Colonic mucosa (tissue), 4 donors: ENCODE measurements around the gene TAS2R19. TPM values are rescaled to one million over a fixed set of nuclear protein-coding genes. Genes with fewer than 3 reads are reported as not detected.
"Not testable (repeated sequence)": the region's sequence is repeated elsewhere in the genome, so short reads cannot be mapped to it uniquely, and the experiment has no call there.

Experiments
- DNase-seq: peaks from one replicate; pipeline ENCODE4 v3.0.0-alpha.2; 2020
- H3K27ac ChIP-seq: fragments of 200-600 bp; one replicate; pipeline ENCODE4 v1.8.0; 2021
- H3K27me3 ChIP-seq: fragments of 200-600 bp; one replicate; pipeline ENCODE4 v1.8.0; 2021
- H3K36me3 ChIP-seq: fragments of 200-600 bp; one replicate; pipeline ENCODE4 v1.8.0; 2021
- H3K4me1 ChIP-seq: fragments of 200-600 bp; one replicate; pipeline ENCODE4 v1.8.0; 2021; ENCODE audit warnings: mild to moderate bottlenecking
- H3K4me3 ChIP-seq: fragments of 200-600 bp; one replicate; pipeline ENCODE4 v1.8.0; 2021
- H3K9ac ChIP-seq, 2 donors: one replicate each; pipeline ENCODE4 v1.7.0; 2013; ENCODE audit warnings: control low read depth in 2 of 2, low read depth in 2 of 2, low read length in 2 of 2
- H3K9me3 ChIP-seq: fragments of 200-600 bp; one replicate; pipeline ENCODE4 v1.8.0; 2021
- intact Hi-C: fragments of 100-400 bp; cut with DNase I; formaldehyde crosslinking; loops from one replicate; pipeline ENCODE4 v1.14.1; 2022
- total RNA-seq, 2 donors: library from RNA; stranded (reverse); fragmentation: NEBNext Ultra II Directional in 1 of 2; extraction: Animal tissue kit (Norgen Biotek cat#: 25700) in 1 of 2; gene quantifications; one replicate each; pipeline ENCODE4 v1.2.1, GENCODE V29; 2021
- TF ChIP-seq, protein P1 (sequence below): fragments of 200-600 bp; IDR thresholded peaks from one replicate; pipeline ENCODE4 v1.8.0; 2022; ENCODE audit warnings: antibody characterized with exemption, mild to moderate bottlenecking
- donor health status: healthy.
- donor health status: DM: no; HTN: no; CAD: no.
- donor health status: DM: no; HTN: no; CAD: no.

The TAS2R19 gene
- total RNA-seq, 2 donors from 2014 or later, result 1.6 to 1.9 TPM

DNA sequence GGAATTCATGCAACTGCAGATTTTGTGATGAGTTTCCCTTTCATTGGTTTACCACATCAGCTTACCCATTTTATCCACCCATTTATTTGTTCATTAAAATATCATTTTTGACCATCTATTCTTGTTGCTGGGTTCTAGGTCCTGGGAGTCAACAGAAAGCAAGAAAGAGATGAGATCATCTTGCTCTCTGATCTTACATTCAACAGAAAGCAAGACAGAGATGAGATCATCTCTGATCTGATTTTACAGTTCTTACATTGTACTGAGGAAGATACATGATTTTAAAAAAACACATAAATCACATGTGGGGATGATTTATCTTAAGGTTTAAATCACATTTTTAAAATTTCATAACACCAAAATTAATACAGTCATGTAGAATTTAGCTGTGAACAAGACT, 37.4 kb upstream of the TAS2R19 start:
- Histone ChIP-seq H3K9ac (no peak overlapping the region), H3K27me3 (no peaks in the 10 kb centered on the region), H3K4me3 (no peak overlapping the region), H3K27ac (no peak overlapping the region), H3K36me3 (no peaks in the 10 kb centered on the region), H3K4me1 (no peaks in the 10 kb centered on the region), H3K9me3 (no peaks in the 10 kb centered on the region)
- no peak for DNase-seq
- TF ChIP-seq, protein P1, sequence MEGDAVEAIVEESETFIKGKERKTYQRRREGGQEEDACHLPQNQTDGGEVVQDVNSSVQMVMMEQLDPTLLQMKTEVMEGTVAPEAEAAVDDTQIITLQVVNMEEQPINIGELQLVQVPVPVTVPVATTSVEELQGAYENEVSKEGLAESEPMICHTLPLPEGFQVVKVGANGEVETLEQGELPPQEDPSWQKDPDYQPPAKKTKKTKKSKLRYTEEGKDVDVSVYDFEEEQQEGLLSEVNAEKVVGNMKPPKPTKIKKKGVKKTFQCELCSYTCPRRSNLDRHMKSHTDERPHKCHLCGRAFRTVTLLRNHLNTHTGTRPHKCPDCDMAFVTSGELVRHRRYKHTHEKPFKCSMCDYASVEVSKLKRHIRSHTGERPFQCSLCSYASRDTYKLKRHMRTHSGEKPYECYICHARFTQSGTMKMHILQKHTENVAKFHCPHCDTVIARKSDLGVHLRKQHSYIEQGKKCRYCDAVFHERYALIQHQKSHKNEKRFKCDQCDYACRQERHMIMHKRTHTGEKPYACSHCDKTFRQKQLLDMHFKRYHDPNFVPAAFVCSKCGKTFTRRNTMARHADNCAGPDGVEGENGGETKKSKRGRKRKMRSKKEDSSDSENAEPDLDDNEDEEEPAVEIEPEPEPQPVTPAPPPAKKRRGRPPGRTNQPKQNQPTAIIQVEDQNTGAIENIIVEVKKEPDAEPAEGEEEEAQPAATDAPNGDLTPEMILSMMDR, result no peak
- intact Hi-C loops, result no loop called here

- no peak for DNase-seq
- no peak overlapping the region for H3K4me3 ChIP-seq
- H3K27ac ChIP-seq, result no peak overlapping the region
- TF ChIP-seq, protein P1, result no peak
- intact Hi-C loops, result no loop called here
- no peaks in the 10 kb centered on the region for H3K4me1 ChIP-seq
- no peaks in the 10 kb centered on the region for H3K27me3 ChIP-seq
- H3K9ac ChIP-seq, result no peak overlapping the region
- H3K9me3 ChIP-seq, result no peaks in the 10 kb centered on the region
- H3K36me3 ChIP-seq, result no peaks in the 10 kb centered on the region
Observed at GRCh38 chr12:11059041-11059440, 36.6 kb upstream of the TAS2R19 start.

DNA sequence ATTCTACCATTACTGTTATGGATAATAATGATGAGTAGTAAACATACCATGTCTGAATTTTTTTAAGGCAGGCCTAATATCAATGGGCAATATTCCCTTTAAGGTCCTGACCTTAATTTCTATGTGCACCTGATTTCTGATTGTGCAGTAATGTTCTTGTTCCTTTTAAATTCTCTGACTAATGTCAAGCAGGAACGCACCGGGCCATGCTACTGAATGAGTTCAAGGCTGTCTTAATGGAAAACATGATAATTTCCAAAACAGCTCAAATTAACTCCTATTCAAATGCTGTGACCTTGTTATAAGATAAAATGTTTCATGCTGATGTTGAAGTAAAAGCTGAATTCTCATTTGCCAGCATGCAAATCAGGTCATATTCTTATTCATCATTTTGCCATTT, 32.9 kb upstream of the TAS2R19 start:
- DNase-seq, result no peak
- Histone ChIP-seq H3K4me3 (no peak overlapping the region), H3K27me3 (no peaks in the 10 kb centered on the region), H3K9ac (no peak overlapping the region), H3K36me3 (no peaks in the 10 kb centered on the region), H3K4me1 (no peaks in the 10 kb centered on the region), H3K9me3 (no peaks in the 10 kb centered on the region), H3K27ac (no peak overlapping the region)
- intact Hi-C loops, result no loop called here
- TF ChIP-seq, protein P1, result no peak

DNA sequence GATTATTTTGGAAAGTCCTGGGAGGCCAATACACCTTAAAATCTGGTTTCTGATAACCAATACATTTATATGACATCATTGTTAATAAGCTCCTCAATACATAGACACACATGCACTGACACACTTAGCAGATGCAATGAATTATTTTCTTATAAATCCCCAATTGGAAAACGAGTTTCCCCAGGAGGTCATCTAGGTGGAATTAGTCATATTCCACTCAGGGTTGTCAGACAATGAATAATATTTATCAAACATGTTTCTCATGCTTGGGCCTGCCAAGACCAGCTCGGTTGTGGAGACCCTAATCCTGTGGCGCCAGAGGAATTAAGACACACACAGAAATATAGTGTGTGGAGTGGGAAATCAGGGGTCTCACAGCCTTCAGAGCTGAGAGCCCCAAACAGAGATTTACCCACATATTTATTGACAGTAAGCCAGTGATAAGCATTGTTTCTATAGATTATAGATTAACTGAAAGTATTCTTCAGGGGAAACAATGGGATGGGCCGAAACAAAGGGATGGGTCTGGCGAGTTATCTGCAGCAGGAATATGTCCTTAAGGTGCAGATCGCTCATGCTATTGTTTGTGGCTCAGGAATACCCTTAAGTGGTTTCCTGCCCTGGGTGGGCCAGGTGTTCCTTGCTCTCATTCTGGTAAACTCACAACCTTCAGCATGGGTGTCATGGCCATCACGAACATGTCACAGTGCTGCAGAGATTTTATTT, 27.5 kb upstream of the TAS2R19 start:
- DNase-seq, intact Hi-C loops, H3K4me1 ChIP-seq, H3K36me3 ChIP-seq, H3K9ac ChIP-seq, H3K27ac ChIP-seq, H3K4me3 ChIP-seq, H3K27me3 ChIP-seq, H3K9me3 ChIP-seq: not testable (repeated sequence)

DNA sequence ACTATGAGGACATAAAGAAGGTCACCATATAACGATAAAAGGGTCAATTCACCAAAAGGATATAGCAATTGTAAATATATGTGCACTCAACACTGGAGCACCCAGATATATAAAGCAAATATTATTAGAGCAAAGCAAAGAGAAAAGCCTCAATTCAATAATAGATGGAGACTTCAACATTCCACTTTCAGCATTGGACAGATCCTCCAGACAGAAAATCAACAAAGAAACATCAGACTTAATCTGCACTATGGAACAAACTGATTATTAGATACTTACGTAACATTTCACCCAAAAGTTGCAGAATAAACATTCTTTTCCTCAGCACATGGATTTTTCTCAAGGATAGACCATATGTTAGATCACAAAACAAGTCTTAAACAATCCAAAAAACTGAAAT, 18.9 kb upstream of the TAS2R19 start:
- H3K36me3 ChIP-seq, H3K27ac ChIP-seq, DNase-seq, H3K27me3 ChIP-seq, intact Hi-C loops, H3K4me1 ChIP-seq, H3K4me3 ChIP-seq, H3K9ac ChIP-seq, H3K9me3 ChIP-seq: not testable (repeated sequence)

DNA sequence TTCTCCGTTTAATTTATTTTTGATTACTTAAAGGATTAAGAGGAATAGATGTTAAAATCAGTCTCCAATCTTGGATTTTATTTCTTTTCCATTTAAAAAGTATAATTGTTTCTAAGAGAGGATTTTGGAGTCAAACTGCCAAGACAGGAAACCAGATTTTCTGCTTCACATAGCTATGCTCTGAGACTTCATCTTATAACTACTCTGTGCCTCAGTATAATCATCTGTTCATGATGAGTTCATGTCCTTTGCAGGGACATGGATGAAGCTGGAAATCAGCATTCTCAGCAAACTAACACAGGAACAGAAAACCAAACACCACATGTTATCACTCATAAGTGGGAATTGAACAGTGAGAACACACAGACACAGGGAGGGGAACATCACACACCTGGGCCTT, 17.7 kb upstream of the TAS2R19 start:
- no peak overlapping the region for H3K9ac ChIP-seq
- DNase-seq, result no peak
- no peaks in the 10 kb centered on the region for H3K27me3 ChIP-seq
- H3K9me3 ChIP-seq, result no peaks in the 10 kb centered on the region
- no peak overlapping the region for H3K27ac ChIP-seq
- H3K4me1 ChIP-seq, result no peaks in the 10 kb centered on the region
- TF ChIP-seq, protein P1, result no peak
- no peak overlapping the region for H3K4me3 ChIP-seq
- H3K36me3 ChIP-seq, result no peaks in the 10 kb centered on the region
- intact Hi-C loops, result no loop called here
